ENCODE results near the gene TTC6. TPM values are rescaled to one million over a fixed set of nuclear protein-coding genes. Genes with fewer than 3 reads are reported as not detected.

The TTC6 gene
- total and polyA plus RNA-seq, 10 of the 15 experiments (the other 5 are each of a cell fraction or from before 2014, with no cell fraction given): not detected

DNA sequence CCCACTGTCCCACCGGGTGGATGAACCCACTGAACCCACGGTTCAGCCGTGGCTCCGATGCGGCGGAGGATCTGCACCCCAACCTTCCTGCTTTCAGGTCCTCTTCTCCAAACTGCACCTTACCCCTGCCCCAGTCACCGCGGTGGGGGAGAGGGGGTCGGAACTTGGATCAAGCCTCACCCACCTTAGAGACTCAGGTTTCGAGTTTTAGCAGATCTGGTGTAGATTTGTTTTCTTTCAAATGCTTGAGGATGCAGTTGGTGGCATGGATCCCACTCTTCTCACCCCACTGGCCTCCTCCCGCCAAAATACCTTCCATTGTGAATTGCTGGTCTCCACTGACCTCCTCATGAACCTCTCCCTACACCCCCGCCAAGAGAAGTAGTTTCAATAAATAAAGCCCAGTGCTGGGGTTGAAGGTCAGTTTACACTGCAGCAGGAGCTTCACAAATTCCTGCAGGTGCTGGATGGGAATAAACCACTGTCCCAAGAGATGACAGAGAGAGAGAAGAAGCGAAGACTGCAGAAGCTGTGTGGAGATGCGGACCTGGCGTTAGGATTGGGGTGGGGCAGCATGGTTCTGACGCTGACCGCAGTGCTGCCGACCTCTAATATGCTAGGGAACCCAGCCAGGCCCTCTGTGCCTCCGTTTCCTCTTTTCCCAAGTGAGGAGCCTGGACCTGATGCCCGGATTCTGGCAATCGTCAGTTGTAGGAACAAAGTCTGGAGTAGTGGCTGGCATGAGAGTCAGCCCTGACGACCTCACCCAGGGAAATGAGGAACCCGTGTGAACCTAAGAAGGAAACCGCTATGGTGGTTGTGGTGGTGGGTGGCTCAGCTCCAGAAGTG is 7.4 kb downstream of the TTC6 start:
- Histone ChIP-seq H3K4me2 (ENCODE audit: control insufficient read depth, insufficient read depth) (no peak overlapping the region), H3K9ac (ENCODE audit: control insufficient read depth, insufficient read depth, low read length) (no peak overlapping the region), H3K4me3 (no peak overlapping the region), H3K27ac (ENCODE audit: control insufficient read depth, insufficient read depth) (no peak overlapping the region), H3K79me2 (ENCODE audit: control insufficient read depth, insufficient read depth, low read length) (no peaks in the 10 kb centered on the region), H3K27me3 (replicated peaks in 1 of 2; ENCODE audit: control insufficient read depth in 2 of 2, insufficient read depth in 2 of 2, low read length in 1 of 2) (no peaks in the 10 kb centered on the region; a peak in 1 of 4 replicates), H3K36me3 (ENCODE audit: control insufficient read depth in 2 of 2, insufficient read depth in 2 of 2, low read length in 1 of 2) (no peaks in the 10 kb centered on the region), H4K20me1 (ENCODE audit: control insufficient read depth, insufficient read depth) (no peaks in the 10 kb centered on the region), H3K4me1 (ENCODE audit: control insufficient read depth, insufficient read depth, low read length) (no peaks in the 10 kb centered on the region), H2AFZ (ENCODE audit: control insufficient read depth, low read depth, low read length) (no peak overlapping the region), H3K9me3 (replicated peaks; ENCODE audit: control insufficient read depth, insufficient read depth, low read length) (no peaks in the 10 kb centered on the region; the same call in 2 of the 3 replicates)
- in situ Hi-C loops (cut with MboI): no loop called here
- TF ChIP-seq ATF2 (IDR thresholded peaks at IDR 0.05; ENCODE audit: low read length) (no peak), NFYA (IDR thresholded peaks at IDR 0.05; ENCODE audit: borderline replicate concordance, low read depth, low read length) (no peak)
- FAIRE-seq (no peak), DNase-seq (ENCODE audit: low read depth, low spot score) (no peak), ATAC-seq (no peak)
- intact Hi-C loops (cut with micrococcal nuclease; ENCODE audit: unreplicated experiment): no loop called here
- SMC1A ChIA-PET (ENCODE audit: uncharacterized antibody, unreplicated experiment): no interaction called here
- CTCF ChIA-PET: no interaction called here
- RAD21 ChIA-PET (ENCODE audit: unreplicated experiment): no interaction called here
- WGBS (ENCODE audit: insufficient coverage, insufficient replicate concordance, low lambda C conversion rate, missing lambda C conversion rate): 28% methylated on average over 24 of the region's 24 CpGs
- POLR2A ChIA-PET: no interaction called here
- no TSS peak for BruUV-seq (replicated peaks)

DNA sequence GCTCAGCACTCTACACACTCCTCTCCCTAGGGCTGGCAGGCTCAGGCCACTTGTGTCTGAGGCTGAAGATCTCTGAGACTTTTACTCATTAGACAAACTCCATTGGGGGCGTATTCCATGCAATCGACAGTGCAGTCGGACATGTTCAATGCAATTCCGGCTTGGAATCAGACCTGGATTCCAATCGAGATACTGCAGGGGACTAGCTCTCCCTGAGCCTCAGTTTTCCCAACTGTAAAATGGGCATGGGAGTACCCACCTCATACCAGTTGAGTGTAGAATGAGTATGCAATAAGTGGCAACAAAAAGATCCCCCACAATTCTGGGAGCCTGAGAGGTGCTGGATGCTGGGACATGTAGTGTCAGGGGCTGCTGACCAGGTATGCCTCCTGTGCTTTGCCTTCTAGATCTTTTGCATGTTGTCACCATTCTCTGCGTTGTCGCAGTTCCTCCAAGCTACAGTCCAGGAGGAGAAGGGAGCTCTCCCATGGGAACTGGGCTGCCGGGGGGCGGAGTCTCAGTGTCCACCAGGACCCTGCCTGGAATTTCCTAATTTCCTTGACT is 8.3 kb downstream of the TTC6 start:
- Histone ChIP-seq H3K79me2 (ENCODE audit: control insufficient read depth, insufficient read depth, low read length) (no peaks in the 10 kb centered on the region), H2AFZ (ENCODE audit: control insufficient read depth, low read depth, low read length) (no peak overlapping the region), H4K20me1 (ENCODE audit: control insufficient read depth, insufficient read depth) (no peaks in the 10 kb centered on the region), H3K9ac (ENCODE audit: control insufficient read depth, insufficient read depth, low read length) (no peak overlapping the region), H3K27ac (ENCODE audit: control insufficient read depth, insufficient read depth) (no peak overlapping the region), H3K36me3 (ENCODE audit: control insufficient read depth in 2 of 2, insufficient read depth in 2 of 2, low read length in 1 of 2) (no peaks in the 10 kb centered on the region), H3K4me2 (ENCODE audit: control insufficient read depth, insufficient read depth) (no peak overlapping the region), H3K4me1 (ENCODE audit: control insufficient read depth, insufficient read depth, low read length) (no peaks in the 10 kb centered on the region), H3K27me3 (replicated peaks in 1 of 2; ENCODE audit: control insufficient read depth in 2 of 2, insufficient read depth in 2 of 2, low read length in 1 of 2) (no peaks in the 10 kb centered on the region; a peak in 1 of 4 replicates), H3K9me3 (replicated peaks; ENCODE audit: control insufficient read depth, insufficient read depth, low read length) (no peaks in the 10 kb centered on the region; the same call in 2 of the 3 replicates), H3K4me3 (no peak overlapping the region)
- ATAC-seq (no peak), FAIRE-seq (no peak), DNase-seq (ENCODE audit: low read depth, low spot score) (no peak)
- CTCF ChIA-PET: no interaction called here
- SMC1A ChIA-PET (ENCODE audit: uncharacterized antibody, unreplicated experiment): no interaction called here
- RAD21 ChIA-PET (ENCODE audit: unreplicated experiment): no interaction called here
- TF ChIP-seq ZBTB33 (IDR thresholded peaks at IDR 0.05): no peak
- BruUV-seq (replicated peaks): no TSS peak
- POLR2A ChIA-PET: no interaction called here
- 53% methylated on average over 9 of the region's 9 CpGs for WGBS (ENCODE audit: insufficient coverage, insufficient replicate concordance, low lambda C conversion rate, missing lambda C conversion rate)
- intact Hi-C loops (cut with micrococcal nuclease; ENCODE audit: unreplicated experiment) (no loop called here), in situ Hi-C loops (cut with MboI) (no loop called here)

All from GM12878 (cell line).